OCI-LY3 (cell line): ENCODE results near the gene HPS1.

Source experiments
- H2AFZ ChIP-seq: fragments of 200-600, 300-600 bp; shearing (Covaris generic); 2 replicates; pipeline ENCODE4 v1.6.0; 2014; ENCODE audit warnings: antibody characterized with exemption, low read depth, low read length
- H3K27ac ChIP-seq: fragments of 200-600, 300-600 bp; sonication (generic); 2 replicates; pipeline ENCODE4 v1.5.1; 2014; ENCODE audit warnings: mild to moderate bottlenecking, low read length, moderate library complexity, mixed read lengths
- H3K27me3 ChIP-seq: fragments of 200-600, 300-600 bp; sonication (generic); 2 replicates; pipeline ENCODE4 v1.6.1; 2014; ENCODE audit warnings: low read depth, low read length, mixed read lengths
- H3K36me3 ChIP-seq: fragments of 200-600, 300-600 bp; sonication (generic); replicated peaks from 2 replicates; pipeline ENCODE3; 2014; ENCODE audit warnings: low read depth, low read length, mixed read lengths
- H3K4me1 ChIP-seq: fragments of 300-600, 200-600 bp; sonication (generic); 2 replicates; pipeline ENCODE4 v1.6.1; 2014; ENCODE audit warnings: low read length, mixed read lengths
- H3K4me2 ChIP-seq: fragments of 200-600, 300-600 bp; sonication (generic); 2 replicates; pipeline ENCODE4 v1.6.1; 2014; ENCODE audit warnings: low read length, mixed read lengths
- H3K4me3 ChIP-seq: fragments of 300-600, 200-600 bp; sonication (generic); 2 replicates; pipeline ENCODE4 v1.5.1; 2014; ENCODE audit warnings: antibody characterized with exemption, mild to moderate bottlenecking, low read length, moderate library complexity
- H3K79me2 ChIP-seq: fragments of 300-600, 200-600 bp; shearing (Covaris generic); 2 replicates; pipeline ENCODE4 v1.6.1; 2014; ENCODE audit warnings: mild to moderate bottlenecking, low read length, mixed read lengths
- H3K9ac ChIP-seq: fragments of 300-600, 200-600 bp; shearing (Covaris generic); 2 replicates; pipeline ENCODE4 v1.6.0; 2014; ENCODE audit warnings: mild to moderate bottlenecking, low read length, moderate library complexity
- H3K9me3 ChIP-seq: fragments of 200-600, 300-600 bp; shearing (Covaris generic); 2 replicates; pipeline ENCODE4 v1.6.1; 2014; ENCODE audit warnings: low read length, mixed read lengths; ENCODE audit not compliant: insufficient read depth
- H4K20me1 ChIP-seq: fragments of 200-600, 300-600 bp; sonication (generic); 2 replicates; pipeline ENCODE4 v1.6.1; 2016; ENCODE audit warnings: low read length, mixed read lengths; ENCODE audit not compliant: insufficient read depth
- EZH2phosphoT487 ChIP-seq: fragments of 200-600 bp; shearing (Covaris generic); IDR thresholded peaks from 2 replicates; pipeline ENCODE4 v1.6.1; 2018; ENCODE audit warnings: antibody characterized with exemption, mixed run types, low read depth
- TF ChIP-seq, protein P1 (sequence below): fragments of 200-600, 300-600 bp; sonication (generic); IDR thresholded peaks from 2 replicates; pipeline ENCODE4 v1.5.1; 2014; ENCODE audit warnings: antibody characterized with exemption, low read length, low read depth

The HPS1 gene

DNA sequence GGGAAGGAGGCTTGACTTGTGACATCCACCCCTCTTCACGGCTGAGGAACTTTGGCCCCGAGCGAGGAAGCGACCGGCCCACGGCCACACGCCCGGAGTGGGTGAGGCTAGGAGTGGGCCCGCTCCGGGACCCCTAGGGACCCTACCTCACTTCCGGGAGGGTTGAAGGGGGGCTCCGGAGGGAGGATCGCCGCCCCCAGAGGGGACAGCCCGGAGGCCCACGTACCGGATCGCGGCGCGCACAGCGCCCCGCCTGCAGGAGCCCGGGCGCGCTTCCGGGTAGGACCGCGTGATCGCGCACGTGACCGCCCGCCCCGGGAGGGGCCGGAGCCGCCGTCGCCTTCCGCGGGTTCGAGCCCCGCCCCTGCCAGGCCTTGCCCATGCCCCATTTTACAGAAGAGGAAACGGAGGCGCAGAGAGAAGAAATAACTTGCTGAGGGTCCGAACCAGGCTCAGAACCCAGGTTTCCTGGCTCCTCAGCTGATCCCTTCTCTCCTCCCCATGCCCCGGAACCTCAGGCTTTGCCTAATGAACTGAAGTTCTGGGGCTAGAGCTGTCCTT, at the start of gene HPS1:
Gene HPS1, minus strand, starts transcription at position 275 of the 561 bp plus-strand sequence. CDS start 3,695 bp downstream, outside the sequence.
- H4K20me1 ChIP-seq: 0 out of 2 replicates have a peak, but pooled peaks cover 3% of the 10 kb centered on the region
- peak within 1 kb of the TSS; percentile 88 for H3K9ac ChIP-seq
- H3K27ac ChIP-seq: peak within 1 kb of the TSS; percentile 59
- peaks cover 19% of the 10 kb centered on the region for H3K36me3 ChIP-seq
- peak within 1 kb of the TSS; percentile 88 for H3K4me3 ChIP-seq
- no peak for TF ChIP-seq EZH2phosphoT487
- TF ChIP-seq, protein P1, sequence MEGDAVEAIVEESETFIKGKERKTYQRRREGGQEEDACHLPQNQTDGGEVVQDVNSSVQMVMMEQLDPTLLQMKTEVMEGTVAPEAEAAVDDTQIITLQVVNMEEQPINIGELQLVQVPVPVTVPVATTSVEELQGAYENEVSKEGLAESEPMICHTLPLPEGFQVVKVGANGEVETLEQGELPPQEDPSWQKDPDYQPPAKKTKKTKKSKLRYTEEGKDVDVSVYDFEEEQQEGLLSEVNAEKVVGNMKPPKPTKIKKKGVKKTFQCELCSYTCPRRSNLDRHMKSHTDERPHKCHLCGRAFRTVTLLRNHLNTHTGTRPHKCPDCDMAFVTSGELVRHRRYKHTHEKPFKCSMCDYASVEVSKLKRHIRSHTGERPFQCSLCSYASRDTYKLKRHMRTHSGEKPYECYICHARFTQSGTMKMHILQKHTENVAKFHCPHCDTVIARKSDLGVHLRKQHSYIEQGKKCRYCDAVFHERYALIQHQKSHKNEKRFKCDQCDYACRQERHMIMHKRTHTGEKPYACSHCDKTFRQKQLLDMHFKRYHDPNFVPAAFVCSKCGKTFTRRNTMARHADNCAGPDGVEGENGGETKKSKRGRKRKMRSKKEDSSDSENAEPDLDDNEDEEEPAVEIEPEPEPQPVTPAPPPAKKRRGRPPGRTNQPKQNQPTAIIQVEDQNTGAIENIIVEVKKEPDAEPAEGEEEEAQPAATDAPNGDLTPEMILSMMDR: no peak
- no peaks in the 10 kb centered on the region for H3K9me3 ChIP-seq
- no peaks in the 10 kb centered on the region for H3K27me3 ChIP-seq
- H2AFZ ChIP-seq: peak within 1 kb of the TSS; percentile 57
- H3K79me2 ChIP-seq: peaks cover 30% of the 10 kb centered on the region
- H3K4me1 ChIP-seq: peaks cover 23% of the 10 kb centered on the region
- H3K4me2 ChIP-seq: peak within 1 kb of the TSS; percentile 89

DNA sequence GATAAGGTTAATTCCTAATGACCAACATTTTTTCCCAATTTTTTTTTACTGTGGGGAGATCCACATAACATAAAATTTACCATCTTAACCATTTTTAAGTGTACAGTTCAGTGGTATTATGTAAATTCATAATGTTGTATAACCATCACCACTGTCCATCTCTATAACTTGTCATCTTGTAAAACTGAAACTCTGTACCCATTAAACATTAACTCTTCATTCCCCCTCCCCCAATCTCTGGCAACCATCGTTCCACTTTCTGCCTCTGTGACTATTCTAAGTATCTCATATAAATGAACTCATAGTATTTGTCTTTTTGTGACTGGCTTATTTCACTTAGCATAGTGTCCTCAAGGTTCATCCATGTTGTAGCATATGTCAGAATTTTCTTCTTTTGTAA, 46.0 kb upstream of the HPS1 start:
- Histone ChIP-seq H3K4me3 (no peak overlapping the region), H3K9ac (no peak overlapping the region), H3K79me2 (no peaks in the 10 kb centered on the region), H3K4me1 (0 out of 2 replicates have a peak, but pooled peaks cover 4% of the 10 kb centered on the region), H3K27ac (no peak overlapping the region), H3K36me3 (no peaks in the 10 kb centered on the region), H3K4me2 (no peak overlapping the region), H3K9me3 (no peaks in the 10 kb centered on the region), H4K20me1 (no peaks in the 10 kb centered on the region), H2AFZ (no peak overlapping the region), H3K27me3 (no peaks in the 10 kb centered on the region)
- TF ChIP-seq, protein P1: no peak
- TF ChIP-seq EZH2phosphoT487: no peak

DNA sequence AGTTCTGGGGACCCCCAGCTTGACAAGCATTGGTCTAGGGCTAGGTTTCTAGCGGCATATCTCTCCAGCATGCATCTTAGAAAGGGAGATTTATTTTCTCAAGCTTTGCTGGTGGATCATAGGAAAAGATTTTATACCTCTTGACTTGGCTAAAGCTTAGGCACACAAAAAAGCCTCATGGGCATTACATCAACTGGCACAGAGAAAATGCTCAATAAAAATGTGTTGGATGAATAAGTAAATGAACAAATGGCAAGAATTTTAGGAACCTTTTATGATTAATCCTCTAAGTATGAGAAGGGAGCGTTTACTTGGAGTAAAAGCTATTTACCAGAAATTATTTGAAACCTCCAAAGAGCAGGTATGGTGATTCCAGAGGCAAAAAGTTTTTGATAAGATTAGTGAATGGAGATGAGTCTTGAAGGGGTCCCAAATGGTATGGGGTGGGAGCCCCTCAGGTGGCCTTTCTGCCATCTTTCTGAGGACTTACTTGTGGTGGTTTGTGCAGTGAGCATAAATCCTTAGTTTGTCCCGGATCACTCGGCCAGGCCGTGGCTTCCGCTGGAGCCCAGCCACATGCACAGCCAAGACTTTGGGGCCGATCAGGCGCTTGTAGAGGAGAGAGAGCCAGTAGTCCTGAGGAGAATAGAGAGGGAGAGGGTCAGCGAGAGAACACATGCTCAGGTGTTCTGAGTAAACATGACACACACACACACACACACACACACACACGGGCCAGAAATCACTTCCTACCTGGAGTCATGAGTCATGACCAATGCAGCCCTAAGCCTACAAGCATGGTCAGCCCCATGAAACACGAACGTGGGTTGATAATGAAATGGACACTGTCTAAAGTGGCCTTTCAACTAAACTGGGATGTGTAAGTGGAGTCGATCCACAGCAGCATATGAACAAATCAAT, 43.1 kb upstream of the HPS1 start:
- no peaks in the 10 kb centered on the region for H3K27me3 ChIP-seq
- no peak overlapping the region for H2AFZ ChIP-seq
- no peaks in the 10 kb centered on the region for H3K79me2 ChIP-seq
- H3K36me3 ChIP-seq: no peaks in the 10 kb centered on the region
- H3K4me2 ChIP-seq: no peak overlapping the region
- no peak for TF ChIP-seq EZH2phosphoT487
- TF ChIP-seq, protein P1: no peak
- H4K20me1 ChIP-seq: no peaks in the 10 kb centered on the region
- H3K4me1 ChIP-seq: 0 out of 2 replicates have a peak, but pooled peaks cover 4% of the 10 kb centered on the region
- no peaks in the 10 kb centered on the region for H3K9me3 ChIP-seq
- H3K4me3 ChIP-seq: no peak overlapping the region
- no peak overlapping the region for H3K27ac ChIP-seq
- H3K9ac ChIP-seq: no peak overlapping the region

DNA sequence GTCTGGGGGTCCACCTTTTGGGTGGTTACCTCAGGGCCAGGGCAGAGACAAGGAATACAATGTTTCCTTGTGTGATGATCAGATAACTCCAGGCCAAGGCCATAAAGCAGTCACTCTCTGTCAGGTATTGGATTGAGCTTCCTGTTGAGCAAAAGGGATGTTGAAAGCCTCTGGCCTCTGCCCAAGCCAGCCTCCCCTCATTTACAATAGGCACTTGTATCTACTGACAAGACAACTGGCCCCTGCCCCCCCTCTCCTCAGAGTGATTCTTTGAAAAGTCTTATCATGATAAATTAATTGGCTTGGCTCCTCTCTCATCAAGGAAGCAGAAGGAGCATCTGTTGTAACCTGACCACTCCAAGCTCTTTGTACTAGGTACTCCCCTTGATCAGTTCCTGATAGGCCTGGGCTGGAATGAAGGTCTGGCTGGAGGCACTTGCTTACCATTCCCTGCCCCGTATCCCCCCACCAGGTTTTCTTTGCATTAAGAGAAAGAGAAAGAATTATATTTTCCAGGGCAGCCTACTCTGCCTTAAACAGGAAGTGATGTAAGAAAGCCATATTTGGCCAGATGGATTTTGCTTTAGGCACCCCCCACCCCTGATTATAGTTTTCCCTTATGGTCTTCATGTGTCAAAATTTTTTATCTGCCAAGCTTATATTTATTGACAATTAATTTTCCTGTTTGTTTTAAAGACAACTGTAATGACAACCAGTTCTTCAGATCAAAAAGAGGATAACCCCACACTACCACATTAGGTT, 42.1 kb upstream of the HPS1 start:
- H3K9me3 ChIP-seq: no peaks in the 10 kb centered on the region
- no peaks in the 10 kb centered on the region for H3K36me3 ChIP-seq
- H3K9ac ChIP-seq: no peak overlapping the region
- H3K79me2 ChIP-seq: no peaks in the 10 kb centered on the region
- H4K20me1 ChIP-seq: no peaks in the 10 kb centered on the region
- no peak overlapping the region for H2AFZ ChIP-seq
- 0 out of 2 replicates have a peak, but pooled peaks cover 4% of the 10 kb centered on the region for H3K4me1 ChIP-seq
- H3K4me2 ChIP-seq: no peak overlapping the region
- H3K4me3 ChIP-seq: no peak overlapping the region
- TF ChIP-seq, protein P1: no peak
- TF ChIP-seq EZH2phosphoT487: no peak
- no peak overlapping the region for H3K27ac ChIP-seq
- H3K27me3 ChIP-seq: no peaks in the 10 kb centered on the region
